A673 (cell line): ENCODE results near the gene WDFY4. TPM values are rescaled to one million over a fixed set of nuclear protein-coding genes. Genes with fewer than 3 reads are reported as not detected.

Experiments used
- BruUV-seq: library from RNA; stranded (reverse); fragments of 400-500 nt; replicated peaks from 2 replicates; lab custom pipeline; 2021; lab: Mats Ljungman, UMichigan
- CTCF ChIA-PET: fragments of 300-600 bp; sonication (Branson Sonifier 250); formaldehyde crosslinking; loops from one replicate; lab custom pipeline; 2022; ENCODE audit warnings: antibody characterized with exemption; lab: Charles Lee
- POLR2A ChIA-PET: fragments of 300-600 bp; sonication (Branson Sonifier 250); formaldehyde crosslinking; loops from one replicate; lab custom pipeline; 2022; ENCODE audit warnings: antibody characterized with exemption; ENCODE audit not compliant: low non-redundant PET; lab: Charles Lee
- DNase-seq: peaks from one replicate; pipeline ENCODE4 v3.0.0-alpha.2; 2015; ENCODE audit warnings: low spot score
- H3K27ac ChIP-seq: fragments of 200-600 bp; sonication (generic); 2 replicates; pipeline ENCODE4 v1.5.1; 2016; ENCODE audit warnings: mixed run types, low read depth, mild to moderate bottlenecking, mixed read lengths, antibody characterized with exemption, low read length; ENCODE audit not compliant: poor library complexity, severe bottlenecking
- H3K27me3 ChIP-seq: fragments of 200-600 bp; sonication (generic); replicated peaks from 2 replicates; pipeline ENCODE4 v1.6.1; 2017; ENCODE audit warnings: mixed run types, low read depth, mild to moderate bottlenecking, mixed read lengths, antibody characterized with exemption, low read length; ENCODE audit not compliant: insufficient read depth, poor library complexity
- H3K36me3 ChIP-seq: fragments of 200-600 bp; sonication (generic); 2 replicates; pipeline ENCODE4 v1.6.1; 2016; ENCODE audit warnings: mixed run types, mild to moderate bottlenecking, mixed read lengths, antibody characterized with exemption, low read length; ENCODE audit not compliant: insufficient read depth, poor library complexity, severe bottlenecking
- H3K4me1 ChIP-seq: fragments of 200-600 bp; sonication (generic); 2 replicates; pipeline ENCODE4 v1.6.1; 2017; ENCODE audit warnings: mixed run types, mild to moderate bottlenecking, mixed read lengths, antibody characterized with exemption, low read length; ENCODE audit not compliant: insufficient read depth, poor library complexity, severe bottlenecking
- H3K4me3 ChIP-seq: fragments of 200-600 bp; sonication (generic); 2 replicates; pipeline ENCODE4 v1.5.1; 2016; ENCODE audit warnings: low read depth, mixed run types, mild to moderate bottlenecking, mixed read lengths, low read length; ENCODE audit not compliant: poor library complexity, severe bottlenecking
- H3K9me3 ChIP-seq: fragments of 200-600 bp; sonication (generic); 2 replicates; pipeline ENCODE4 v1.6.1; 2016; ENCODE audit warnings: mixed run types, low read depth, mild to moderate bottlenecking, mixed read lengths, antibody characterized with exemption, low read length; ENCODE audit not compliant: poor library complexity, severe bottlenecking
- EZH2 ChIP-seq: fragments of 200-600 bp; sonication (generic); IDR thresholded peaks from 2 replicates; pipeline ENCODE4 v1.6.1; 2017; ENCODE audit warnings: borderline replicate concordance, low read depth, mild to moderate bottlenecking, mixed read lengths, antibody characterized with exemption, low read length; ENCODE audit not compliant: poor library complexity, severe bottlenecking
- intact Hi-C: fragments of 100-400 bp; cut with micrococcal nuclease; formaldehyde crosslinking; loops from one replicate; pipeline ENCODE4 v1.10.0; 2022; ENCODE audit not compliant: unreplicated experiment
- total RNA-seq: library from RNA; stranded (reverse); gene quantifications from 2 replicates; pipeline ENCODE4 v1.2.3, GENCODE V29; 2021
- TF ChIP-seq, protein P1 (sequence below): fragments of 300-800, 200-600 bp; sonication (generic); conservative IDR thresholded peaks from 2 replicates; pipeline ENCODE4 v1.5.1; 2017; ENCODE audit warnings: low read depth, mild to moderate bottlenecking, antibody characterized with exemption, low read length, moderate library complexity, mixed read lengths

WDFY4 gene
- total RNA-seq, 1 experiment from 2014 or later = not detected

DNA sequence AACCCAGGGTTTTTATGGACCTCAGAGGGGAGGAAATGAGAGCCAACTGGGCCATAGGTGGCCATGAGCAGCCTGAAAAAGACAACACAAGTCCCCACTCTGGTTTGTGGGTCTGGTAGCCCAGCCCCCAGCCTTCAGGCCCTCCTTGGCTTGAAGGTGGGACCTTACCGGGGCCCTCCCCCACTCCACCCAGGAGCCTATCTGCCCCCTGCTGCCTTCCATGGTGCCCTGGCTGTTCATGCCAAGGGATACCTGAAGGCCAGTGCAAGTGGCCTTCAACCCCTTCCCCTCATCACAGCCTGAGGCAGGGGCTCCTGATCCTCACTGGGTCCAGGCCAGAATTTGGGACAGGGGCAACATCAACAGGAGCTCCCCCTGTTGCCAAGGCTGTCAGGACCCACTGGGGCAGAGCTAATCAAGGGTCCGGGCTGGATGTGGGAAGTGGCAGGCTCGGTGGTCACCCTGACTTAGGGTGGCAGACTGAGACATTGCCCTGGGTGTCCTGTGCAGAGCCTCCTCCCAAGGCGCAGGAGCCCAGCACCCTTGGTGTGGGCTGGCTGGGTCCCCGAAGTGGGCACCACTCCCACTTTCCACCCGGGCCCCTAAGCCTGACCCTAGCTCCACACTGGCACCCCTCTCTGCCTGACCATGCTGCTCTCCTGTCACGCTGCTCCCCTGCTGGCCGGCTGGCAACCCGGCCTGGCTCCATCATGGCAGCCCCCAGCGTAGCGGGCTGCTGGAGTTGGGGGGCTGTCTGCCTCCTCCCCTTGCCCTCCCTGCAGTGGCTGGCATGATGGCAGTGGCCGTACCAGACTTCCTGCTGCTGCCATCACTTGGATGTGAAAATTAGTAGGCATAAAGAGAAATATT, 6.4 kb downstream of the WDFY4 start:
- no peak for DNase-seq
- H3K9me3 ChIP-seq = no peaks in the 10 kb centered on the region
- BruUV-seq = no TSS peak
- TF ChIP-seq, protein P1, sequence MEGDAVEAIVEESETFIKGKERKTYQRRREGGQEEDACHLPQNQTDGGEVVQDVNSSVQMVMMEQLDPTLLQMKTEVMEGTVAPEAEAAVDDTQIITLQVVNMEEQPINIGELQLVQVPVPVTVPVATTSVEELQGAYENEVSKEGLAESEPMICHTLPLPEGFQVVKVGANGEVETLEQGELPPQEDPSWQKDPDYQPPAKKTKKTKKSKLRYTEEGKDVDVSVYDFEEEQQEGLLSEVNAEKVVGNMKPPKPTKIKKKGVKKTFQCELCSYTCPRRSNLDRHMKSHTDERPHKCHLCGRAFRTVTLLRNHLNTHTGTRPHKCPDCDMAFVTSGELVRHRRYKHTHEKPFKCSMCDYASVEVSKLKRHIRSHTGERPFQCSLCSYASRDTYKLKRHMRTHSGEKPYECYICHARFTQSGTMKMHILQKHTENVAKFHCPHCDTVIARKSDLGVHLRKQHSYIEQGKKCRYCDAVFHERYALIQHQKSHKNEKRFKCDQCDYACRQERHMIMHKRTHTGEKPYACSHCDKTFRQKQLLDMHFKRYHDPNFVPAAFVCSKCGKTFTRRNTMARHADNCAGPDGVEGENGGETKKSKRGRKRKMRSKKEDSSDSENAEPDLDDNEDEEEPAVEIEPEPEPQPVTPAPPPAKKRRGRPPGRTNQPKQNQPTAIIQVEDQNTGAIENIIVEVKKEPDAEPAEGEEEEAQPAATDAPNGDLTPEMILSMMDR = no peak
- TF ChIP-seq EZH2 = no peak
- CTCF ChIA-PET = no interaction called here
- H3K4me3 ChIP-seq = no peak overlapping the region
- intact Hi-C loops = loop anchor here (10.0 kb wide), 1 partner anchor 64 kb away; no protein-coding TSS in a partner anchor
- no peaks in the 10 kb centered on the region for H3K36me3 ChIP-seq
- no peaks in the 10 kb centered on the region for H3K4me1 ChIP-seq
- H3K27ac ChIP-seq = no peak overlapping the region
- H3K27me3 ChIP-seq = peaks cover 9% of the 10 kb centered on the region
- POLR2A ChIA-PET = no interaction called here

DNA sequence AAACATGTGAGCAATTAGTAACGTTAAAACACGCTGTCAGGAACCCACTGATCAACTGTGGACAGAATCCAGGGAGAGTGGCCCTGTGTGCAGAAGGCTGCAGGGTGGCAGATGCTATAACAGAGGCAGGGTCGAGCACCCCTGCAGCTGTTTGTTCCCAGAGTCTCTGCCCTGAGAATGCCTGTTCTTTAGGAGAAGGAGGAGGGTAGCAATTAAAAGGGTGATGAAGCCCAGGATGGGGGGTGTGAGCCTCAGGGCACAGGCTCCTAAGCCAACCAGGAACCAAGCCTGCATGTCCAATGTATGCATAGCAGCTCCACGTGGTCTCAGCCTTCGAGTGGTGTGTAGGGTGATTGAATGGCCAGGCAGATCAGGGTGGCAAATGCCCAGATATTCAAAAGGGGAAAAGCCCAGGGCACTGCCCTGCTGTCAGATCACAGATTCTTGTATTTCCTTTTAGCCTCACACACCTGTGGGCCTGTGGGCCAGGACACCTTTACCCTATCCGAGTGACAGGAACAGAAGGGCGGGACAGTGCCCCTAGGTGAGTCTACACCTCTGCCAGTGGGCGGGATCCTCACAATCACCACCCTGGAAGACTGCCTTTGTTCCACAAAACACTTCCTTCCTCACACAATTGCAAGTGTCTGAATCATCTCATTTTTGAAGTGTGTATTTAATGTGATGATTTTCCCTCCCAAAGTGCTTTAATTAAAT, 7.3 kb downstream of the WDFY4 start:
- DNase-seq = no peak
- Histone ChIP-seq H3K9me3 (no peaks in the 10 kb centered on the region), H3K4me1 (no peaks in the 10 kb centered on the region), H3K4me3 (no peak overlapping the region), H3K36me3 (no peaks in the 10 kb centered on the region), H3K27me3 (peaks cover 9% of the 10 kb centered on the region), H3K27ac (no peak overlapping the region)
- intact Hi-C loops = loop anchor here (10.0 kb wide), 1 partner anchor 63 kb away; no protein-coding TSS in a partner anchor
- TF ChIP-seq, protein P1 = no peak
- no peak for TF ChIP-seq EZH2
- BruUV-seq = no TSS peak
- ChIA-PET CTCF (no interaction called here), POLR2A (no interaction called here)

DNA sequence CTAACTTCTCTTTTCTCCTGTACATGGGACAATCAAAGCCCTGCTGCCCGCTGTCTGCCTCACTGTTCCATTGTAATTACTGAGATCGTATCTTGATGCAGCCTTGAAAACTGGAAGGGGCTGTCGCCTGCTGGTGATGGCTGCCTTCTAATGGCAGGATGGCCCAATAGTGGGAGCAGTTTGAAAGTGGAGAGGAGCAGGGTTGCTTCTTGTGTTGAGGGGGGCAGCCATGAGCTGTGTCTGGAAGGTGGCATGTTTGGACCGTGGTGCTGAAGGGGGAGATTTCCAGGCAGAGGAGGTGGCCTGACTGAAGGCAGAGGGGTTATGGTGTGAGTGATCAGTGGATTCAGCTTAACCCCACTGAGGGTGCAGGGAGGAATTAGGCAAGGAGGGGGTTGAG, 8.1 kb downstream of the WDFY4 start:
- no TSS peak for BruUV-seq
- H3K4me3 ChIP-seq = no peak overlapping the region
- ChIA-PET CTCF (no interaction called here), POLR2A (no interaction called here)
- H3K9me3 ChIP-seq = no peaks in the 10 kb centered on the region
- TF ChIP-seq, protein P1 = no peak
- TF ChIP-seq EZH2 = no peak
- H3K4me1 ChIP-seq = no peaks in the 10 kb centered on the region
- no peak overlapping the region for H3K27ac ChIP-seq
- H3K27me3 ChIP-seq = peaks cover 9% of the 10 kb centered on the region
- no peak for DNase-seq
- intact Hi-C loops = loop anchor here (10.0 kb wide), 1 partner anchor 62 kb away; no protein-coding TSS in a partner anchor
- H3K36me3 ChIP-seq = no peaks in the 10 kb centered on the region
